Measurements from ENCODE around the gene ZNF766. TPM values are rescaled to one million over a fixed set of nuclear protein-coding genes. Genes with fewer than 3 reads are reported as not detected.

The ZNF766 gene
- polyA plus RNA-seq, 1 donor (not counting 4 experiments of a cell fraction or from before 2014, with no cell fraction given): 10.6 TPM

DNA sequence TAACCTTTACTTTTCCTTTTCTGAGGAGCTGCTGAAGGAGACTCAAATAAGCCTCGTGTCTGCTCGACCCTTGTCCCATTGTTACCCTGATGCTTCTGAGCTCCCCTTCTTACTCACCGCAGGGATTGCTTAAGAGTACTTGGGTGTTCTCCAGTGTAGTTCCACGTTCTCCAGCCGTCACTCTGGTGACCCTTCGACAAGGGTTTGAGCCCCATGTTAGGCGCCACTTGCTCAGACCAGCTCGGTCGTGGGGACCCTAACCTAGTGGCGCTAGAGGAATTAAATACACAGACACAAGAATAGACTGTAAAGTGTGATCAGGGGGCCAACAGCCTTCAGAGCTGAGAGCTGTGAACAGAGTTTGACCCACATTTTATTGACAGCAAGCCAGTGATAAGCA is 37.9 kb downstream of the ZNF766 start:
- dilution Hi-C loops (cut with MboI; ENCODE audit: extremely low pct_ligation_motif_present, low sequenced_read_pairs): no loop called here
- Histone ChIP-seq H3K4me3 (ENCODE audit: control insufficient read depth in 2 of 3, extremely low read depth in 1 of 3, insufficient read depth in 2 of 3, low read depth in 1 of 3, low read length in 3 of 3) (no peak overlapping the region), H3K4me2 (ENCODE audit: control insufficient read depth, extremely low read depth, insufficient read depth, low read depth, low read length) (no peak overlapping the region), H4K20me1 (ENCODE audit: control insufficient read depth, extremely low read depth, insufficient read depth, low read length) (no peaks in the 10 kb centered on the region), H3K27me3 (ENCODE audit: control insufficient read depth, extremely low read depth, insufficient read depth, low read length) (no peaks in the 10 kb centered on the region), H3K36me3 (ENCODE audit: control insufficient read depth in 2 of 2, extremely low read depth in 1 of 2, insufficient read depth in 2 of 2, low read length in 2 of 2) (peaks cover 12 to 15% of the 10 kb centered on the region in 2 experiments), H3K79me2 (ENCODE audit: control insufficient read depth, insufficient read depth, low read length) (no peaks in the 10 kb centered on the region), H3K9me3 (ENCODE audit: control insufficient read depth, low read depth, low read length) (peaks cover 20% of the 10 kb centered on the region), H3K27ac (ENCODE audit: control insufficient read depth, insufficient read depth, low read length) (no peak overlapping the region), H3K4me1 (ENCODE audit: control insufficient read depth, extremely low read depth, insufficient read depth, low read length) (no peaks in the 10 kb centered on the region), H2AFZ (ENCODE audit: control insufficient read depth, low read length) (no peak overlapping the region), H3K9ac (ENCODE audit: control insufficient read depth, extremely low read depth, insufficient read depth, low read length) (no peak overlapping the region), H3K9me1 (ENCODE audit: control insufficient read depth, extremely low read depth, insufficient read depth, low read length) (no peaks in the 10 kb centered on the region)
- DNase-seq (ENCODE audit: low read depth, low spot score) (no peak), FAIRE-seq (no peak)
- TF ChIP-seq, protein P1, sequence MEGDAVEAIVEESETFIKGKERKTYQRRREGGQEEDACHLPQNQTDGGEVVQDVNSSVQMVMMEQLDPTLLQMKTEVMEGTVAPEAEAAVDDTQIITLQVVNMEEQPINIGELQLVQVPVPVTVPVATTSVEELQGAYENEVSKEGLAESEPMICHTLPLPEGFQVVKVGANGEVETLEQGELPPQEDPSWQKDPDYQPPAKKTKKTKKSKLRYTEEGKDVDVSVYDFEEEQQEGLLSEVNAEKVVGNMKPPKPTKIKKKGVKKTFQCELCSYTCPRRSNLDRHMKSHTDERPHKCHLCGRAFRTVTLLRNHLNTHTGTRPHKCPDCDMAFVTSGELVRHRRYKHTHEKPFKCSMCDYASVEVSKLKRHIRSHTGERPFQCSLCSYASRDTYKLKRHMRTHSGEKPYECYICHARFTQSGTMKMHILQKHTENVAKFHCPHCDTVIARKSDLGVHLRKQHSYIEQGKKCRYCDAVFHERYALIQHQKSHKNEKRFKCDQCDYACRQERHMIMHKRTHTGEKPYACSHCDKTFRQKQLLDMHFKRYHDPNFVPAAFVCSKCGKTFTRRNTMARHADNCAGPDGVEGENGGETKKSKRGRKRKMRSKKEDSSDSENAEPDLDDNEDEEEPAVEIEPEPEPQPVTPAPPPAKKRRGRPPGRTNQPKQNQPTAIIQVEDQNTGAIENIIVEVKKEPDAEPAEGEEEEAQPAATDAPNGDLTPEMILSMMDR (optimal IDR thresholded peaks at IDR 0.05 in 1 of 3, IDR thresholded peaks at IDR 0.05 in 1 of 3, conservative IDR thresholded peaks at IDR 0.05 in 1 of 3; ENCODE audit: extremely low read depth in 1 of 3, insufficient read depth in 2 of 3, low read length in 3 of 3): no peak
- no peak for TF ChIP-seq EZH2 (IDR thresholded peaks at IDR 0.05; ENCODE audit: low read length)

DNA sequence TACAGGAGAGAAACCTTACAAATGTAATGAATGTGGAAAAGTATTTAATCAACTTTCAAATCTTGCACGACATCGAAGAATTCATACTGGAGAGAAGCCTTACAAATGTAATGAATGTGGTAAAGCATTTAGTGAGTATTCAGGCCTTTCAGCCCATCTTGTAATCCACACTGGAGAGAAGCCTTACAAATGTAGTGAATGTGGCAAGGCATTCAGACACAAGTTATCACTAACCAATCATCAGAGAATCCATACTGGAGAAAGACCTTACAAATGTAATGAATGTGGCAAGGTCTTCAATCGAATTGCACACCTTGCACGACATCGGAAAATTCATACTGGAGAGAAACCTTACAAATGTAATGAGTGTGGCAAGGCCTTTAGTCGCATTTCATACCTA is 53.0 kb downstream of the ZNF766 start:
- H3K4me1 ChIP-seq (ENCODE audit: control insufficient read depth, extremely low read depth, insufficient read depth, low read length): no peaks in the 10 kb centered on the region
- H3K9ac ChIP-seq (ENCODE audit: control insufficient read depth, extremely low read depth, insufficient read depth, low read length): no peak overlapping the region
- DNase-seq (ENCODE audit: low read depth, low spot score) (no peak), FAIRE-seq (no peak)
- H3K9me3 ChIP-seq (ENCODE audit: control insufficient read depth, low read depth, low read length): peaks cover 34% of the 10 kb centered on the region
- H3K4me2 ChIP-seq (ENCODE audit: control insufficient read depth, extremely low read depth, insufficient read depth, low read depth, low read length): no peak overlapping the region
- TF ChIP-seq, protein P1 (optimal IDR thresholded peaks at IDR 0.05 in 1 of 3, IDR thresholded peaks at IDR 0.05 in 1 of 3, conservative IDR thresholded peaks at IDR 0.05 in 1 of 3; ENCODE audit: extremely low read depth in 1 of 3, insufficient read depth in 2 of 3, low read length in 3 of 3): no peak
- TF ChIP-seq EZH2 (IDR thresholded peaks at IDR 0.05; ENCODE audit: low read length): no peak
- no peak overlapping the region for H3K4me3 ChIP-seq (ENCODE audit: control insufficient read depth in 2 of 3, extremely low read depth in 1 of 3, insufficient read depth in 2 of 3, low read depth in 1 of 3, low read length in 3 of 3)
- no peaks in the 10 kb centered on the region for H3K27me3 ChIP-seq (ENCODE audit: control insufficient read depth, extremely low read depth, insufficient read depth, low read length)
- H2AFZ ChIP-seq (ENCODE audit: control insufficient read depth, low read length): no peak overlapping the region
- H3K36me3 ChIP-seq (ENCODE audit: control insufficient read depth in 2 of 2, extremely low read depth in 1 of 2, insufficient read depth in 2 of 2, low read length in 2 of 2): peaks cover 15 to 24% of the 10 kb centered on the region in 2 experiments
- H3K27ac ChIP-seq (ENCODE audit: control insufficient read depth, insufficient read depth, low read length): no peak overlapping the region
- H3K79me2 ChIP-seq (ENCODE audit: control insufficient read depth, insufficient read depth, low read length): no peaks in the 10 kb centered on the region
- H4K20me1 ChIP-seq (ENCODE audit: control insufficient read depth, extremely low read depth, insufficient read depth, low read length): no peaks in the 10 kb centered on the region
- no peaks in the 10 kb centered on the region for H3K9me1 ChIP-seq (ENCODE audit: control insufficient read depth, extremely low read depth, insufficient read depth, low read length)
- dilution Hi-C loops (cut with MboI; ENCODE audit: extremely low pct_ligation_motif_present, low sequenced_read_pairs): no loop called here

Measured in keratinocyte (primary cell).